Measurements from ENCODE around the gene ZNF580. TPM values are rescaled to one million over a fixed set of nuclear protein-coding genes. Genes with fewer than 3 reads are reported as not detected.

ZNF580 gene
- polyA plus RNA-seq, 10 donors = 17.4 to 27.7 (median 18.9) TPM

DNA sequence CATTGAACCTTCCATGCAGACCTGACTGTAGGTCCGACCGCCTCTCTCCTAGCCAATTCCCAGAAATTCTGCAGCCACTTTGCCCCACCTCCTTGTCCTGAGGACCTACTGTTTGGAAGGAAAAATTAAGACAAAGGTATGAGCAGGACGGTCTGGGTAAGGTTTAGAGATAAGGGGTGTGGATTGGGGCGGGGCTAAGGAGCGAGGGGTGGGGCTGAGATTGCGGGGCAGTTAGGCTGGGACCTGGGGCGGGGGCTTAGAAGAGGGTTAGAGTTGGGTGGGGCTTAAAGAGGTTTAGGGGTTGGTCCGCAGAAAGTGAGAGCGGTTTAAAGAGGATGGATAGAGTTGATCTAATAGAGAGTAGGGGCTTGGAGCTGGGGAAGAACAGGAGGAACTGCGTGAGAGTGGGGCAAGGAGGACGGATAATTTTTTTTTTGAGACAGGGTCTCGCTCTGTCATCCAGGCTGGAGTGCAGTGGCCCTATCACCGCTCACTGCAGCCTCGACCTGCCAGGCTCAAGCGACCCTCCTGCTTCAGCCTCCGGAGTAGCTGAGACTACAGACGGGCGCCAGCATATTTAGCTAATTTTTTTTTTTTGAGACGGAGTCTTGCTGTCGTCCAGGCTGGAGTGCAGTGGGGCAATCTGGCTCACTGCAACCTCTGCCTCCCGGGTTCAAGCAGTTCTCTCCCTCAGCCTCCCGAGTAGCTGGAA lies 37.1 kb upstream of the ZNF580 start:
- no peak for DNase-seq

DNA sequence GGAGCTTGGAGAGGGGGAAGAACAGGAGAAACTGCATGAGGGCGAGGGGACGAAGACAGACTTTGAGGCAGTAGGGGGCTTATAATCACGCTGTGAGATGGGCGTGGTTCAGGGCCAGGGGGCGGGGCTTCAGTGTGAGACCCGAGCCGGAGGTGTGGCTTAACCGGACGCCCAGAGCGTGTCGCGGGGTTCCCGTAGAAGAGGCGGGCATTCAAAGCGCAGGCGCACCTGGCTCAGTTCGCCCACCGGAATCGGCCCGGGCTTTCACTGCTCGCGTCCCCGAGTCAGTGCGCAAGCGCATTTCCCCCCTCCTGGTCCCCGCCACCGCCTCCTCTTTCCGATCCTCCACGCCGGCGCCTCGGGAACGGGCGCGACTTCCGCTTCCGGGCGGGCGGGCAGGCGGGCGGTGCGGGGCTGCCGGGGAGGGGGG lies 35.6 kb upstream of the ZNF580 start:
- peak; percentile 97 to 98 (median 98) for DNase-seq

DNA sequence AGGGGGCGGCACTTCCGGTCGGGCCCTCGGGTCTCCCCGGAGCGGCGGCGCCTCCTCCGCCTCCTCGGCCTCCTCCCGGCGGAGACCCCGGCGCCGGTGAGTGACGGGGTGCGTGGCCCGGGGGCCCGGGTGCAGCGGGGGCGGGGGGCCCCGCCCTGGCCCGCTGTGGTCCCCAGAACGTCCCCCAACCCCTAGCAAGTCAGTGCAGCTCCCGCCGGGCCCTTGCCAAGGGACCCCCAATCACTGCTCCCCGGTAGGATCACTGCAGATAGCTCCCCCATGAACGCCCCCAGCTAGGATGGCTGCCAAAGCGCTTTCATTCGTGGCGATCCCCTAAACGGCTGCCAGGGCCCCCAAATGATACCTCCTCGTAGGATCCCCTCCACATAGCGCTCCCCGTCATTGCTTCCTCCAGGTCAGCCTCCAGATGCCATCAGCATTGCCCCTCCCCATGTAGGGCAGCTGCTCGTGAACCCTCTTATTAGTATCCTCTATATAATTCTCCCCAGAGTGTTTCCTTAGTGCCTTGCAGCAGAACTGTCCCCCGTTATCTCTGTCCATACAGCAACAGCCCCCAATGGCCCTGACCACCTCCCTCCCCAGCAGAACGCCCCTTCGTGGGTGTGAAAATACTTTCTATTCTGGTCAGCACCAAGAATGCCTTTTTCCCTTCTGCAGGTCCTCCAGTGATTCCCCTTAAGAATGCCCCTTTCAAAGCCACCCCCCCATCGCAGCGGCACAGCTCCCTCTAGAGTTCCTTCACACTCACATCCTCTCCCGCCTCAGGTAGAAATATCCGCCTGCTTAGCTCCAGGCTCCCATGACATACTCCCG lies 34.9 kb upstream of the ZNF580 start, which contains the start of gene ZNF865:
TSS of gene ZNF865 (plus strand) at position 11 of the 834 bp plus-strand sequence. CDS start 7,972 bp downstream, outside the sequence.
- peak; percentile 74 to 92 (median 84) for DNase-seq

DNA sequence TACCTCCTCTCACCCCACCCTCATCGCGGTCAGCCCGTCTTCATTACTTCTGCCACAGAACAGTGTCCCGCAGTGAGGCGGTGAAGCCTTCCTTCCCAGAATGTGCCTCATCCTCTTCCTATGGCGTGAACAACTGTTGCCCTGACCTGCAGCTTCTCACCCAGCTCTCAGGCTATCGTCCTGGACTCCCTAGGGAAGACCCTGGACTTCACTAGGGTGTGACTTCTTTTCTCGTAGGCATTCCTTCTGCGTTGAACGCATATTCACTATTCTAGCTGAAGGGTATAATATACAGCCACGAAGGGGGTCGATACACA lies 34.4 kb upstream of the ZNF580 start:
- DNase-seq = no peak

DNA sequence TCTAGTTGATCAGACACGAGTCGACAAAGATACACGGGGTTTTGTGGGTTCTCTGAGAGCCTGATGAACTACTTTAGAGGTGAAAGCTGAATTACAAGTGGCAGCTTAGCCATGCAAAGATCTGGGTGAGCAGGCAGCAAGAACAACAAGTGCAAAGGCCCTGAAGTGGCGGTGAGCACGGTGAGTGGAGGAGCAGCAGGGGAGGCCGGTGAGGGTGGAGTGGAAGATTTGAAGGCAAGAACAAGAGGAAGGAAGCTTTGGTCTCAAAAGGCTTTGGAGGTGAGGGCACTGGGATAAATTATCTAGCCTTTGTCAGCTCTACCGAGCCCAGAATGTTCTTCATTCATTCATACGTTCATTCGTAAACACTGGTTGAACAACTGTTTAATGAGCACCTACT lies 34.0 kb upstream of the ZNF580 start:
- DNase-seq = no peak

DNA sequence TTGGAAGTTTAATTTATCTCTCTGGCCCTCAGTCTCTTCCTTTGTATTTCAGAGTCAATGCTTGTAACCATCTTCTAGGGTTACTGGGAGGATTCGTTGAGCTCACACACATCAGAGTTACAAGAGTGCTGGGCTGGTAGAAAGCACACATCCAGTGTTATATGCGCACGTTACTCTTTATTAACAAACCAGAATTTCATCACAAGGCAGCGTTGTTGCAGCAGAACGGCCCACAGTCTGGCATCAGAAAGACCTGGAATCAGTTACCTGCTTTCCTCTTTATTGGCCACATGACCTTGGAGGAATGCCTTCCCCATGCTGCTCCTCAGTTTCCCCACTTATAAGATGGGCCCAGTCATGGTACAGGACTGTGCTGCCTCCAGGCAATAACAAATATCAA lies 31.5 kb upstream of the ZNF580 start:
- no peak for DNase-seq

DNA sequence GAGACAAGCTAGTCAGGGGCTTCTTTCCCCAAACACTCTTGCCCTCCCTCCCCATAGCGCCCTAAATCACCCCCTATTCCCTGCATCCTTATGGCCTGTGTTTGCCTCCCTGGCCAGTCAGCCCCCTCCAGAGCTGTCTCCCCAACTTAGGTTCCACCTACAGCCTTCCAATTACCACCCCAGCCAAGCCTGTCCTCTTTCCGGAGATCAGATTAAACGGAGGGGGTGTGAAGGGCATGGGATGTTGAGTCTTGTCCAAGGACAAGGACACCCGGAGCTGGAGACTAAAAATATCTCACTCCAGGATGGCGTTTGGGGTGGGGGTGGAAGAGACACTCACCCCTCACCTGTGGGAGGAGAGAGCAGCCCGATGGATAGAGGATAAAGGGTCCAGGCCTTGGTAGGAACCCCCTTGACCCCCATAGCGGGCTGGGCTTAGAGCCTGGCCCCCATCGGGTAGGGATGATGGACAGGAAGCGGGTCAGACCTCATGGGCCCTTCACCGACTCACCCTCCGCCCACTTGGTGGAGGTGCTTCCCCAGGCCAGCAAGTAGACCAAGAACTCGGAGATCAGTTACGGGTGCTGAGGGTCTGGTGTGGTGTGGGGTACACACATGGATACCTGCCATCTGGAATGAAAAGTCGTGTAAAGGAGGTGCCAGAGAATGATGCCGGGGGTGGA lies 29.4 kb upstream of the ZNF580 start:
- DNase-seq = no peak

DNA sequence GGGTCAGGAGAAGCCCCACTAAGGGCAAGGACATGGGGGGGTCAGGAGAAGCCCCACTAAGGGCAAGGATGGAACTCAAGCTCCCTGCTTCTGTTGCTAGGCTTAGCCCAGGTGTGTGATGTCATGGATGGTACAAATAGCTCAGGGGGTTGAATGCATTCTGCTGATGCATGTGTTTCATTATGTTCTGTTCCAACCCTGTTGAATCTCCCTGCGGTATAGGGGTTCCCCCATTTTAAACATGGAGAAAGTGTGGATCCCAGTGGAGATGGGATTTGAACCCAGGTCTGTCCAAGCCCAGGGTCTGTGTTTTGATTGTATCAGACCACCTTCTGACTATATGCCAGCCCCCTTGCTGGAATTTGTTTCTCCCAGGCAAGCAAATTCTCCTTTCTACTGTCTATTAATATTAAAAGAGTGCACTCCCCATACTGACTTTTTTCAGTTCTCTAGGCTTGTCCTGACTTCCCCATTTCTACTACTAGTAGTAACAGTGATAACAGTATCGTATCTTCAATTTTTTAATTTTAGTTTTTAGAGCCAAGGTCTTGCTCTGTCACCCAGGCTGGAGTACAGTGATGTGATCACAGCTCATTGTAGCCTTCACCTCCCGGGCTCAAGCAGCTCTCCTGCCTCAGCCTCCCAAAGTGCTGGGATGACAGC lies 28.7 kb upstream of the ZNF580 start:
- no peak for DNase-seq

DNA sequence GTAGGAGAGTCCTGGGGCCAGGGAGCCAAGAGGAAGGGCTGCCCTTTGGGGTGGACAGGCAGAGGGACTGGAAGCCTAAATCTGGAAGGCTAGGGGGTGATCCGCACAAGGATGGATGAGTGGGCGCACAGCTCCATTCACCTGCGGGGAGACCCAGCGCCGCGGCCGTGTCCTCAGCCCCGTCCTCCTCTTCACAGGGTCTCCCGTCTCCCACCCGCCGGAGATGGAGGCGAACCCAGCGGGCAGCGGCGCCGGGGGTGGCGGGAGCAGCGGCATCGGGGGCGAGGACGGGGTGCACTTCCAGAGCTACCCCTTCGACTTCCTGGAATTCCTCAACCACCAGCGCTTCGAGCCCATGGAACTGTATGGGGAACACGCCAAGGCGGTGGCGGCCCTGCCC lies 27.4 kb upstream of the ZNF580 start:
- DNase-seq = no peak

DNA sequence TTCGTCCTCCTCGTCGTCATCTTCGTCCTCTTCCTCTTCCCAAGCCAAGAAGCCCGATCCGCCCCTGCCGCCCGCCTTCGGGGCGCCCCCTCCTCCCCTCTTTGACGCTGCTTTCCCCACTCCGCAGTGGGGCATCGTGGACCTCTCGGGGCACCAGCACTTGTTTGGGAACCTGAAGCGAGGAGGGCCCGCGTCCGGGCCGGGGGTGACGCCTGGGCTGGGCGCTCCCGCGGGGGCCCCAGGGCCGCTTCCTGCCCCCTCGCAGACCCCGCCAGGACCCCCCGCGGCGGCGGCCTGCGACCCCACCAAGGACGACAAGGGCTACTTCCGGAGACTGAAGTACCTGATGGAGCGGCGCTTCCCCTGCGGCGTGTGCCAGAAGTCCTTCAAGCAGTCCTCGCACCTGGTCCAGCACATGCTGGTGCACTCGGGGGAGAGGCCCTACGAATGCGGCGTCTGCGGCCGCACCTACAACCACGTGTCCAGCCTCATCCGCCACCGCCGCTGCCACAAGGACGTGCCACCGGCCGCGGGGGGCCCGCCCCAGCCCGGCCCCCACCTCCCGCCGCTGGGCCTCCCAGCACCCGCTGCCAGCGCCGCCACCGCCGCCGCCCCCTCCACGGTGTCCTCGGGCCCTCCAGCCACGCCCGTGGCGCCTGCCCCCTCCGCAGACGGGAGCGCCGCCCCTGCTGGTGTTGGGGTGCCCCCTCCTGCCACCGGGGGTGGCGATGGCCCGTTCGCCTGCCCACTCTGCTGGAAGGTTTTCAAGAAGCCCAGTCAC lies 26.7 kb upstream of the ZNF580 start:
- no peak for DNase-seq

DNA sequence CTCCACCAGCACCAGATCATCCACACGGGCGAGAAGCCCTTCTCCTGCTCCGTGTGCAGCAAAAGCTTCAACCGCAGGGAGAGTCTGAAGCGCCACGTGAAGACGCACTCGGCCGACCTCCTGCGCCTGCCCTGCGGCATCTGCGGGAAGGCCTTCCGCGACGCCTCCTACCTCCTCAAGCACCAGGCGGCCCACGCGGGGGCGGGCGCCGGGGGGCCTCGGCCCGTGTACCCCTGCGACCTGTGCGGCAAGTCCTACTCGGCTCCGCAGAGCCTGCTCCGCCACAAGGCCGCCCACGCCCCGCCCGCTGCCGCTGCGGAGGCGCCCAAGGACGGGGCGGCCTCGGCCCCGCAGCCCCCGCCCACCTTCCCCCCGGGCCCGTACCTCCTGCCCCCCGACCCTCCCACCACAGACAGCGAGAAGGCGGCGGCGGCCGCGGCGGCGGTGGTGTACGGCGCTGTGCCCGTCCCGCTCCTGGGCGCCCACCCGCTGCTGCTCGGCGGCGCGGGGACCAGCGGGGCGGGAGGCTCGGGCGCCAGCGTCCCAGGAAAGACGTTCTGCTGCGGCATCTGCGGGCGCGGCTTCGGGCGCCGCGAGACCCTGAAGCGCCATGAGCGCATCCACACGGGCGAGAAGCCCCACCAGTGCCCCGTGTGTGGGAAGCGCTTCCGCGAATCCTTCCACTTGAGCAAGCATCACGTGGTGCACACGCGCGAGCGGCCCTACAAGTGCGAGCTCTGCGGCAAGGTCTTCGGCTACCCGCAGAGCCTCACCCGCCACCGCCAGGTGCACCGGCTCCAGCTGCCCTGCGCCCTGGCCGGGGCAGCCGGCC lies 25.9 kb upstream of the ZNF580 start:
- DNase-seq = no peak

DNA sequence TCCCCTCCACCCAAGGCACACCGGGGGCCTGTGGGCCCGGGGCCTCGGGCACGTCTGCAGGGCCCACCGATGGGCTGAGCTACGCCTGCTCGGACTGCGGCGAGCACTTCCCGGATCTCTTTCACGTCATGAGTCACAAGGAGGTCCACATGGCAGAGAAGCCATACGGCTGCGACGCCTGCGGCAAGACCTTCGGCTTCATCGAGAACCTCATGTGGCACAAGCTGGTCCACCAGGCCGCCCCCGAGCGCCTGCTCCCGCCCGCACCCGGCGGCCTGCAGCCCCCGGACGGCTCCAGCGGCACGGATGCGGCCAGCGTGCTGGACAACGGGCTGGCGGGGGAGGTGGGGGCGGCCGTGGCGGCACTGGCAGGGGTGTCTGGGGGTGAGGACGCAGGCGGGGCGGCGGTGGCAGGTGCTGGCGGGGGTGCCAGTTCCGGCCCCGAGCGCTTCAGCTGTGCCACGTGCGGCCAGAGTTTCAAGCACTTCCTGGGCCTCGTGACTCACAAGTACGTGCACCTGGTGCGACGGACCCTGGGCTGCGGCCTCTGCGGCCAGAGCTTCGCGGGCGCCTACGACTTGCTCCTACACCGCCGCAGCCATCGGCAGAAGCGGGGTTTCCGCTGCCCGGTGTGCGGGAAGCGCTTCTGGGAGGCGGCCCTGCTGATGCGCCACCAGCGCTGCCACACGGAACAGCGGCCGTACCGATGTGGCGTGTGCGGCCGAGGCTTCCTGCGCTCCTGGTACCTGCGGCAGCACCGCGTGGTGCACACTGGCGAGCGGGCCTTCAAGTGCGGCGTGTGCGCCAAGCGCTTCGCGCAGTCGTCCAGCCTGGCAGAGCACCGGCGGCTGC lies 25.0 kb upstream of the ZNF580 start:
- no peak for DNase-seq

DNA sequence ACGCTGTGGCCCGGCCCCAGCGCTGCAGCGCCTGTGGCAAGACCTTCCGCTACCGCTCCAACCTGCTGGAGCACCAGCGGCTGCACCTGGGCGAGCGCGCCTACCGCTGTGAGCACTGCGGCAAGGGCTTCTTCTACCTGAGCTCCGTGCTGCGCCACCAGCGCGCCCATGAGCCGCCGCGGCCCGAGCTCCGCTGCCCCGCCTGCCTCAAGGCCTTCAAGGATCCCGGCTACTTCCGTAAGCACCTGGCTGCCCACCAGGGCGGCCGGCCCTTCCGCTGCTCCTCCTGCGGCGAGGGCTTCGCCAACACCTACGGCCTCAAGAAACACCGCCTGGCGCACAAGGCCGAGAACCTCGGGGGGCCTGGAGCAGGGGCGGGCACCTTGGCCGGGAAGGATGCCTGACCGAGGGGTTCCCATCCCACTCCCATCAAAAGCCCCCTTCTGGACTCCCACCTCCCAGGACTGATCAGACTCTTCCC lies 24.4 kb upstream of the ZNF580 start:
- DNase-seq = no peak

DNA sequence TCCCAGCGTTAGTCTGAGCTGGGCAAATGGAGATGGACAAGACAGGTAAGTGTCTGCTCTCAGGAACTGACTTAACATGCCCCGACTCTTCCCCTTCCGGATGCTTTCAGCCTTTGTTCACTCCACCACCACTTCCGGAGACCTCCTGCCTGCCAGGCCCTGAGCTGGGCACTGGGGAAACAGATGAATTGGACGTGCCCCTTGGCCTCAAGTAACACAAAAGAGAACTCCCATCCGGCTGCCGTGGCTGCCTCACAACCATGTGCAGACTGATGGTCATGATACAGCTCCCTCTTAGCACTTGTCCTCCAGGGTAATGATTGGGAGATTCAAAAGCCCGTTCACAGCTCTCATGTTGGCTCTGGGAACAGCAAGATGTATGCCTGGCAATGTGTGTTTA lies 23.4 kb upstream of the ZNF580 start:
- DNase-seq = no peak

DNA sequence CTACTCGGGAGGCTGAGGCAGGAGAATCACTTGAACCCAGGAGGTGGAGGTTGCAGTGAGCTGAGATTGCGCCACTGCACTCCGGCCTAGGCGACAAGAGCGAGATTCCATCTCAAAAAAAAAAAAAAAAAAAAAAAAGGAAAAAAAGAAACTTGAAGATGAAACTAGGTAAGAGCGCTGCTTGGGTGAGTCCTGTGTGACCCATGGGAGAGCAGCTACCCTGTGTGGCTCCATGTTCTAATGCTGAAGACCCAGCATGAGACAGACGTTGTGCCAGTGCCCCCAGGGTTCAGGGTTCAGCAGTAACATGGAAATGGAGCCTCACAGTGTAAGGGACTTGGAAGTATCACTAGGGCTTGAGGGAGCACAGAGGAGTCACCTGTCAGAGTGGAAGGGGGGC lies 22.4 kb upstream of the ZNF580 start:
- no peak for DNase-seq

DNA sequence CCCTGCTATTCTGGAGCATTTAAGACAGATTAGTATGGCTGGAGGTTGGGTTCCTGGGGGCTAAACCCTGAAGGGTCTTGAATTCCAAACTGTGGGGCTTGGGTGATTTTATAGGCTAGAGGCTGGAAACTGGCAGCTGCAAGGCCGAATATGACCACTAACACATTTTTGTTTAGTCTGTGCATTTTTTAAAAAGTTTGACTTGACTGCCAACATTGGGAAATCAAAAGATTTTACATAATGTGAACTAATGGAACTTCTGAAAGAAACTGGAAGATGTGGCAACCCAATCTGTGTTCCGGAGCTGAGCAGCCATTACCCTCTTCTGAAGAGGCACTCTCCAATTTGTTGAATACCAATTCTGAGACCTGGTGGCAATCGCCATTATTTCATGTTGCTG lies 21.5 kb upstream of the ZNF580 start:
- no peak for DNase-seq

DNA sequence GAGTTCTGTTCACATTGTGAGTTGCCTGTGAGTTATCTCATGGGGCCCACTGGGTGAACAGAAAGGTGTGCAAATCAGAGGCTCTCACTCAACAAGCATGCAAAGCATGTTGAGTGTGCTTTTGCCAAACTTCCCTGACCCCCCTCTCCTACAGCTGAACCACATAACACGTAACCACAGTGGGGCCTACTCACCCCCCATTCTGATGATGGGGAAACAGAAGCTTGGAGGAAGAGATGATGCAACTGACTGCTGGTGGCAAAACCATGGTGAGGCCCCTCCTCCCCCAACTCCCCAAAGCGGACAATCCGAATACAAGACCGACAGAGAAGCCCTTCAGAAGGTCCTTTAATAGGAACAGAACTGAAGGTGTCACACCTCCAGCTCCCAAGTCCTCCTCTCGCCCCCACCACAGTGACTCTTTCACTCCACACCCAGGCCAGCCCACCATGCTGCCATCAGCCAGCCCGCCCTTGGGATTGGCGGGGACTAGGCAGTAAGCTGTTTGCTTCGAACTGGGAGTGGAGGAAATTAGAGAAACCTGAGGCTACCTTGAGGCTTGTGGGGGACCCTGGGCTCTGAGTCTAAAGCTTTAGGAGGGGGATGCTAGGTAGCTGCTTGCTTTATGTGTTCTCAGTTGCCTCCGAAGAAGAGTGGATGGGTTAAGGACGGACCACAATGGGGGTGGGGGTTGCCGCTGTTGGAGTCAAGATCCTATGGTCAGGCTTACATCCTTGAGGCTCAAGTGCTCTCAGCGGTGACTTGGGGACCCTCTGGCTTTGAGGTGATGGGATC lies 20.2 kb upstream of the ZNF580 start:
- DNase-seq = no peak

DNA sequence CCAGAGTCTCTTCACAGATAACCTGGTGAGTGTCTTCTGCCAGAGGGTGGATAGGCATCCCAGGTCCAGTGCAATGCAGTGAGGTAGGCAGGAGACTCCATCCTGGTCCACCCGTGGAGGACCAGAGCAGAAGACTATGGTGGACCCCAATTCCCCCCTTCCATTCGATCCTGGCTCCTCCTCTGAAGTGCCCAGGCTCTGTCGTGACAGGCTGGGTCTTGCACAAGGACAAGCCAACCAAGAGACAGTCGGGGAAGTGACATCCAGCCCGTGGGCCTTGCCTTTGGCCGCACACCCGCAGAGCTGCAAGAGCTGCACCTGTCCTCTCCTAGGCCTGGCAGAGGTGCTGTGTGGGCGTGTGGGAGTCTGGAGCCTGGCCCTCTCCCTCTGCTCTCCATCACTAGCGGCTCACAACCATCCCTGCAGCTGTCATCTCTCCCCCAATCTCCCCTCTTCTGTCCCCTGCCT lies 19.6 kb upstream of the ZNF580 start:
- no peak for DNase-seq
